HS-27A (cell line): ENCODE measurements around the gene ABHD15.

ENCODE experiments used
- DNase-seq: peaks from one replicate; pipeline ENCODE4 v3.0.0-alpha.2; 2012; ENCODE audit warnings: low read depth, missing footprints

Gene ABHD15

GRCh38 chr17:29594519-29595090 is 27.8 kb upstream of the ABHD15 start:
- DNase-seq = no peak

- DNase-seq = no peak
These were observed 27.0 kb upstream of the ABHD15 start for GRCh38 chr17:29593591-29594518.

GRCh38 chr17:29592850-29593551 is 26.2 kb upstream of the ABHD15 start, which contains the start of gene ANKRD13B:
TSS of gene ANKRD13B (plus strand) at chr17:29593132. CDS start at chr17:29593622, 490 bp downstream.
- DNase-seq = no peak

GRCh38 chr17:29591737-29592608 is 25.1 kb upstream of the ABHD15 start:
- no peak for DNase-seq

GRCh38 chr17:29591146-29591736 is 24.4 kb upstream of the ABHD15 start:
- DNase-seq = no peak

- DNase-seq = no peak
These were observed 23.7 kb upstream of the ABHD15 start for GRCh38 chr17:29590411-29591145.

- DNase-seq = no peak
These were observed 22.9 kb upstream of the ABHD15 start, which contains the start of gene GIT1 for GRCh38 chr17:29589524-29590410. TSS of gene GIT1 (minus strand) at chr17:29589648. CDS start at chr17:29589378, 270 bp downstream.

- DNase-seq = no peak
These were observed 21.9 kb upstream of the ABHD15 start for GRCh38 chr17:29588562-29589411.

GRCh38 chr17:29588017-29588561 is 21.3 kb upstream of the ABHD15 start:
- no peak for DNase-seq

- DNase-seq = no peak
These were observed 20.8 kb upstream of the ABHD15 start for GRCh38 chr17:29587591-29587990.

- no peak for DNase-seq
These were observed 20.0 kb upstream of the ABHD15 start for GRCh38 chr17:29586676-29587469.

- no peak for DNase-seq
These were observed 18.4 kb upstream of the ABHD15 start for GRCh38 chr17:29585080-29585751.

GRCh38 chr17:29584452-29585079 is 17.7 kb upstream of the ABHD15 start:
- DNase-seq = no peak

- no peak for DNase-seq
These were observed 16.7 kb upstream of the ABHD15 start for GRCh38 chr17:29583324-29584248.

- no peak for DNase-seq
These were observed 15.9 kb upstream of the ABHD15 start for GRCh38 chr17:29582772-29583171.
